ENCODE measurements around the gene TCL1A.

- TF ChIP-seq CTCF (IDR thresholded peaks at IDR 0.05) (peak; percentile 31), REST (IDR thresholded peaks at IDR 0.05; ENCODE audit: insufficient read depth in 1 of 2, low read depth in 2 of 2, low read length in 1 of 2) (no peak), SIN3A (IDR thresholded peaks at IDR 0.05; ENCODE audit: borderline replicate concordance, insufficient read depth, low read depth, low read length) (no peak), POLR2AphosphoS5 (IDR thresholded peaks at IDR 0.05; ENCODE audit: low read depth, low read length) (no peak)
Observed at GRCh38 chr14:95679998-95680735, 33.8 kb downstream of the TCL1A start.

All from Panc1 (cell line).